HG03442 (cell line): ENCODE data around the gene TGIF1.
A peak's percentile ranks its signal among the peaks of the same experiment; 100 is the strongest.
"Not testable (repeated sequence)": the region's sequence is repeated elsewhere in the genome, so short reads cannot be mapped to it uniquely, and the experiment has no call there.

Experiments used
- ATAC-seq: cut with Tn5 transposase; IDR thresholded peaks from one replicate; pipeline ENCODE4 v1.9.1; 2021; ENCODE audit warnings: mild to moderate bottlenecking, moderate library complexity; ENCODE audit not compliant: unreplicated experiment

Gene TGIF1

GRCh38 chr18:3450012-3450798 is at the start of gene TGIF1:
TSS of gene TGIF1 (plus strand) at chr18:3450172. CDS start at chr18:3450490, 318 bp downstream.
- ATAC-seq, result no peak

GRCh38 chr18:3400567-3401296 is 49.2 kb upstream of the TGIF1 start:
- ATAC-seq, result no peak

DNA sequence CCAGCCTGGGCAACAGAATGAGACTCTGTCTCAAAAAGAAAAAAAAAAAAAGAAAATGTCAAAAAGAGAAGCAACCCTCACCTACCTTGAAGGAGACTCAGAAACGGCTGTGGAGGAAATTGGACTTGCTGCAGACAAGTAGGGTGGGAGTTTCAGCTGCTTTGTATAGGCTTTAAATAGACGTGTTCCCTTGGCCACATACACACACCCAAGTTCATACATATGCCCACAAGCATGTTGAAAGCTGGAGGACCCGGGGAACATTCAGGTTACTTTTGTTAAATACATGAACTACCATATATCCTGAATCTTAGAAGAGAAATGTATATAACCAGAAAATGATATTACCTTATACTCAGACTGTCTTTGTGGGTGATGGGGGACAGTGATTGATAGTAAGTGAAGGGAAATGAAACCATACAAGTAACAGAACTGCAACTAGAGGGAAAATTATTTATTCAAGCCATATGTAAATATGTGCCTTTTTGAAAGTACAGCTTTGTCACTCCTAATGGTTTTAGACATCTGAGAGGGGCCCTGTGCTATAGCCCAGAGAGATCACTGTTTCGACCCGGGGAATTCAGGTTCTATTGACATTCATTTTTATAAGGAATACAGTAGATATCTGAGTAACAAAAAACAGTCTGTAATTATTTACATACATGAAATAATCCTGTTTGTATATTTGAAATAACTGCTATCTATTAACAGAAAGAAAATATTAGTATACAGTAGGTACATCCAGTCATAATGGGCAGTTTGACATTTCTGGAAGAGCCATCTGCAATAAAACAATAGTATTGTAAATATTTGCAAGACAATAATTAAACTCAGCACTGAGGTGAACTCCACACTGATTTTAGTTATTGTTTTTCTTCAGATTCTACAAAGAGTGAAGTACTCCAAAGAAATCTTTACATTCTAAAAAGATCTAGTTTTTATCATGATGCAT is 48.0 kb upstream of the TGIF1 start:
- peak; percentile 85 for ATAC-seq

- ATAC-seq, result no peak
Observed at GRCh38 chr18:3402982-3403451, 47.0 kb upstream of the TGIF1 start.

DNA sequence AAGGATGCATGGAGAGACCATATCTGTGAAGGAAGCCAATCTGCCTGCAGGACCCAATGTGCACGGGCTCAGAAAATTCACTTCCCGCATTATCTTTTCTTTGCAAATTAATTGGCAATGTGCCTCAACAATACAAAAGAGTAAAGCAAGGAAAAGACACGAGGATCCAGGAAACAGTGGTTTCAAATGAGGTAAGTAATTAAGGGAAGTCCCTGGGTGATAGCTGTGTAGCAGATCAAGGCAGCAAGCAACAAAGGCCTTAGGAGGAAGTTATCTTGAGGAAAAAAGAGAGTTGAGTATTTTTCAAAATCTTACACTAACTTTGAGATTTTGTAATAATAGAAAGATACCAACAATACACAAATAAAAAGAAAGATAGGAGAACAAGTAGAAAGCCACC is 44.3 kb upstream of the TGIF1 start:
- ATAC-seq, result no peak

GRCh38 chr18:3408107-3408506 is 41.9 kb upstream of the TGIF1 start:
- no peak for ATAC-seq

- no peak for ATAC-seq
Observed at GRCh38 chr18:3409811-3410210, 40.2 kb upstream of the TGIF1 start.

- ATAC-seq, result no peak
Observed at GRCh38 chr18:3410273-3410672, 39.7 kb upstream of the TGIF1 start.

GRCh38 chr18:3410876-3411275 is 39.1 kb upstream of the TGIF1 start:
- ATAC-seq, result not testable (repeated sequence)

GRCh38 chr18:3411327-3411726 is 38.6 kb upstream of the TGIF1 start:
- no peak for ATAC-seq

GRCh38 chr18:3411854-3412268 is 38.1 kb upstream of the TGIF1 start:
- ATAC-seq, result no peak

DNA sequence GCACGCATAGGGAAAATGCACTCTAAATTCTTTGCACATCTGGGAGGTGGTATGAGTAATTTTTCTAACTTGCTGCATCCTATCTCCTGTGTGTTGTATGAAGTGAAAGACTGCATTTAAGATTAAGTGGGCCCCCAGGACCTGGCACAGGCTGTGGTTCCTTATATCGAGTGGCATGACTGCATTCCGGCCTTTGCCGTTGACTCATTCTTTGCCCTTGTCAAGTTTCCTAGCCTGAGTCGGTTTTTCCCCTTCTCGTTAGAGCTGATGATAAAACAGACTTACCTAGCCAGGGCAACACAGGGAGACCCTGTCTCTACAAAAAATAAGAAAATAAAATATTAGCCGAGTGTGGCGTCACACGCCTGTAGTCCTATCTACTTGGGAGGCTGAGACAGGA is 37.4 kb upstream of the TGIF1 start:
- ATAC-seq, result not testable (repeated sequence)

DNA sequence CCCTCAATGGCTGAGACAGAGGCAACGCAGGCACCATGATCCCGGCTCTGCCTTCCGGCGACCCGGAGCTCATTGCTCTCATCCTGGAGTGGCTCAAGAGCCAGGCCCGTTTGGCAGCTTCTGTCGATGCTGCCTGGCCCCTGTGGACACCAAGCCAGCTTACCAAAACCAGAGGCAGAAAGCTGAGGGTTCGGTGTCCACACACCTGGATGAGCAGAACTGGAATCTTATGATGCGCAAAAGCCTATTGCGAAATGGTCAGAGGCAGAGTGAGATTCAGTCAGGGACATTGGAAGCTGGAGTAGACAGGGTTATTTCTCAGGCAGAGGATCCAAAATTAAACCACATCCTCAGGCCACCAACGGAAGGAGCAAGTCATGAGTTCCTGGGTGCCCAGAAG is 34.9 kb upstream of the TGIF1 start:
- no peak for ATAC-seq

GRCh38 chr18:3418083-3418482 is 31.9 kb upstream of the TGIF1 start:
- ATAC-seq, result no peak

DNA sequence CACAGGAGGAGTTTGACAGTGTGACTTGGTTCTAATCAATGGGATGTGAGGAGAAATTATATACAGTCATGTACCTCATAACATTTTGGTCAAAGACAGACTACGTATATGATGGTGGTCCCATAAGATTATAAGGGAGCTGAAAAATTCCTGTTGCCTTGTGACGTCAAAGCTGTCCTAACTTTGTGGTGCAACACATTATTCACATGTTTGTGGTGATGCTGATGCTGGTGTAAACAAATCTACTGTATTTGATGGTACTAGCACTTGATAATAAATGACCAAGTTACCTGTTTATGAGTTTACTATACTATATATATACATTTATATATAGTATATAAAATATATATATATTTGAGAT is 29.1 kb upstream of the TGIF1 start:
- ATAC-seq, result no peak

DNA sequence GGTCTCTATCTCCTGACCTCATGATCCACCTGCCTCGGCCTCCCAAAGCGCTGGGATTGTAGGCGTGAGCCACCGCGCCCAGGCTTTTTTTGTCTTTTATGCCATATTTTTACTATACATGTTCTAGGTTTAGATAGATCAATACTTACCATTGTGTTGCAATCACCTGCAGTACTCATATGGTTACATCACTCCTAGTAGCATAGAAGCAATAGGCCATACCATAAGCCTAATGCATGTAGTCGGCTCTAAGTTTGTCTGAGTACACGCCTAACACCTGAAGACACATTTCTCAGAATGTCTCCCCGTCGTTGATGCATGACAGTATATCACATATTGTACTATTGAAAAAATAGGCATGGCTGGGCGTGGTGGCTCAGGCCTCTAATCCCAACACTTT is 27.1 kb upstream of the TGIF1 start:
- no peak for ATAC-seq

- no peak for ATAC-seq
Observed at GRCh38 chr18:3424280-3424890, 25.6 kb upstream of the TGIF1 start.

- ATAC-seq, result no peak
Observed at GRCh38 chr18:3425030-3425429, 24.9 kb upstream of the TGIF1 start.

- no peak for ATAC-seq
Observed at GRCh38 chr18:3425446-3425845, 24.5 kb upstream of the TGIF1 start.

GRCh38 chr18:3426074-3426473 is 23.9 kb upstream of the TGIF1 start:
- ATAC-seq, result no peak

- ATAC-seq, result no peak
Observed at GRCh38 chr18:3427944-3428343, 22.0 kb upstream of the TGIF1 start.
